Panc1 (cell line): ENCODE data around the gene SLC39A8. TPM values are rescaled to one million over a fixed set of nuclear protein-coding genes. Genes with fewer than 3 reads are reported as not detected.
"Not testable (repeated sequence)": the region's sequence is repeated elsewhere in the genome, so short reads cannot be mapped to it uniquely, and the experiment has no call there.

Source experiments
- ATAC-seq: fragments of 200-7000 bp; cut with Tn5 transposase; 2 replicates; pipeline ENCODE4 v1.9.1; 2020; ENCODE audit warnings: mild to moderate bottlenecking, moderate library complexity
- BruUV-seq: library from RNA; stranded (reverse); fragments of 400-500 nt; replicated peaks from 2 replicates; lab custom pipeline; 2021; lab: Mats Ljungman, UMichigan
- CTCF ChIA-PET: fragments of 300-600 bp; sonication (Branson Sonifier 250); formaldehyde crosslinking; loops from one replicate; lab custom pipeline; 2022; ENCODE audit warnings: antibody characterized with exemption; lab: Charles Lee
- POLR2A ChIA-PET: fragments of 300-600 bp; sonication (Branson Sonifier 250); formaldehyde crosslinking; loops from one replicate; lab custom pipeline; 2022; ENCODE audit warnings: antibody characterized with exemption; lab: Charles Lee
- DNase-seq: peaks from one replicate; pipeline ENCODE4 v3.0.0-alpha.2; 2010; ENCODE audit warnings: low read depth, low spot score
- H3K27ac ChIP-seq: 2 replicates; pipeline ENCODE4 v1.5.1; 2011; ENCODE audit warnings: mild to moderate bottlenecking, low read length, inconsistent platforms
- H3K27me3 ChIP-seq: fragments of 200-500 bp; sonication (Bioruptor generic); 2 replicates; pipeline ENCODE4 v1.6.0; 2014; ENCODE audit warnings: low read length, inconsistent platforms; ENCODE audit not compliant: control insufficient read depth, insufficient read depth
- H3K36me3 ChIP-seq: fragments of 200-500 bp; sonication (Bioruptor generic); 2 replicates; pipeline ENCODE4 v1.5.1; 2014; ENCODE audit warnings: inconsistent platforms, mild to moderate bottlenecking, low read length, moderate library complexity; ENCODE audit not compliant: control insufficient read depth, insufficient read depth
- H3K4me1 ChIP-seq: 2 replicates; pipeline ENCODE4 v1.5.1; 2011; ENCODE audit warnings: inconsistent platforms, mild to moderate bottlenecking, low read length, moderate library complexity; ENCODE audit not compliant: control insufficient read depth, insufficient read depth
- H3K4me3 ChIP-seq, 2 experiments: 2 replicates each; pipeline ENCODE4 v1.5.1; 2011 to 2012; ENCODE audit warnings: low read depth in 2 of 2, low read length in 2 of 2, mild to moderate bottlenecking in 2 of 2, inconsistent platforms in 1 of 2, moderate library complexity in 1 of 2
- H3K9me3 ChIP-seq: fragments of 200-500 bp; sonication (Bioruptor generic); 2 replicates; pipeline ENCODE4 v1.5.1; 2014; ENCODE audit warnings: low read depth, mild to moderate bottlenecking, inconsistent platforms, low read length, moderate library complexity; ENCODE audit not compliant: control insufficient read depth, insufficient read depth
- POLR2AphosphoS5 ChIP-seq: IDR thresholded peaks from 2 replicates; pipeline ENCODE4 v1.6.1; 2012; ENCODE audit warnings: mild to moderate bottlenecking, low read depth, low read length, moderate library complexity
- SIN3A ChIP-seq: IDR thresholded peaks from 2 replicates; pipeline ENCODE4 v1.6.1; 2012; ENCODE audit warnings: low read depth, mild to moderate bottlenecking, low read length, moderate library complexity, borderline replicate concordance; ENCODE audit not compliant: insufficient read depth
- TCF7L2 ChIP-seq: IDR thresholded peaks from 2 replicates; pipeline ENCODE4 v1.6.1; 2011; ENCODE audit warnings: mild to moderate bottlenecking, low read depth, low read length, inconsistent platforms
- in situ Hi-C: cut with HindIII; loops from 2 replicates; pipeline ENCODE4 v1.10.0; 2016; ENCODE audit warnings: low sequenced_read_pairs, low pct_unique_long_range_greater_than_20kb
- intact Hi-C: fragments of 100-400 bp; cut with micrococcal nuclease; formaldehyde crosslinking; loops from one replicate; pipeline ENCODE4 v1.10.0; 2022; ENCODE audit not compliant: unreplicated experiment
- total RNA-seq: library from RNA; stranded (reverse); gene quantifications from one replicate; pipeline ENCODE4 v1.2.1, GENCODE V29; 2021; ENCODE audit not compliant: unreplicated experiment
- TF ChIP-seq, protein P1 (sequence below): fragments of 450-650 bp; IDR thresholded peaks from 2 replicates; pipeline ENCODE4 v1.5.1; 2017; ENCODE audit warnings: mild to moderate bottlenecking
- TF ChIP-seq, protein P2 (sequence below), 2 experiments: IDR thresholded peaks; 2 replicates each; pipeline ENCODE4 v1.6.1; 2011 to 2012; ENCODE audit warnings: low read depth in 2 of 2, control low read depth in 1 of 2, low read length in 1 of 2, mild to moderate bottlenecking in 1 of 2, moderate library complexity in 1 of 2; ENCODE audit not compliant: insufficient read depth in 1 of 2

The SLC39A8 gene
- total RNA-seq, 1 experiment from 2014 or later, result 1.4 TPM

DNA sequence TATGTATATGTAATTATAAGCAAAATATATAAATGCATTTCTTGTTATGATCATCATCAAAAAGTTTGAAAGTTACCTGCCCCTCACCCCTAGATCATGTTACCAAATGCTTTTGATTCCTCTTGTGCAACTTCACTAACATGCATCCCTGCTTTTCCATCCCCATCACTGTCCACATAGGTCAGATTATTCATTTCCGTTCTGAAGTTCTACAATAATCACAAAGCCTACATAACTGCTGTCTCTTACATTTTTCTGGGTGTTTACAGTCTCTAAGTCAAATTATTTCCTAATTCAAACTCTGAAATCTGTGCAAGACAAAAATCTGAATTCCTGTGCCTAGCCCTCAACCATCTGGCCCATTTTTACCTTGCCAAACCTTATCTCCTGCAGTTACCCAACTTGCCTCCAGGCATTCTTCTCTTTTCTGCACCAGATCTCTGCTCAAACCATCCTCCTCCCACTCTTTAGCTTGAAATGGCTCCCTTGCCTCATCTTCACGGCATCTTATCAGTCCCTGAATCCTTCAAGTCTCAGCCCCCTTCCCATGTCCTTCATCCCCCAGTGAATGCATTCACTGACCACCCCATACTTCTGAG is 42.4 kb upstream of the SLC39A8 start:
- no peaks in the 10 kb centered on the region for H3K4me1 ChIP-seq
- no peak overlapping the region for H3K4me3 ChIP-seq
- TF ChIP-seq, protein P1, sequence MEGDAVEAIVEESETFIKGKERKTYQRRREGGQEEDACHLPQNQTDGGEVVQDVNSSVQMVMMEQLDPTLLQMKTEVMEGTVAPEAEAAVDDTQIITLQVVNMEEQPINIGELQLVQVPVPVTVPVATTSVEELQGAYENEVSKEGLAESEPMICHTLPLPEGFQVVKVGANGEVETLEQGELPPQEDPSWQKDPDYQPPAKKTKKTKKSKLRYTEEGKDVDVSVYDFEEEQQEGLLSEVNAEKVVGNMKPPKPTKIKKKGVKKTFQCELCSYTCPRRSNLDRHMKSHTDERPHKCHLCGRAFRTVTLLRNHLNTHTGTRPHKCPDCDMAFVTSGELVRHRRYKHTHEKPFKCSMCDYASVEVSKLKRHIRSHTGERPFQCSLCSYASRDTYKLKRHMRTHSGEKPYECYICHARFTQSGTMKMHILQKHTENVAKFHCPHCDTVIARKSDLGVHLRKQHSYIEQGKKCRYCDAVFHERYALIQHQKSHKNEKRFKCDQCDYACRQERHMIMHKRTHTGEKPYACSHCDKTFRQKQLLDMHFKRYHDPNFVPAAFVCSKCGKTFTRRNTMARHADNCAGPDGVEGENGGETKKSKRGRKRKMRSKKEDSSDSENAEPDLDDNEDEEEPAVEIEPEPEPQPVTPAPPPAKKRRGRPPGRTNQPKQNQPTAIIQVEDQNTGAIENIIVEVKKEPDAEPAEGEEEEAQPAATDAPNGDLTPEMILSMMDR, result no peak
- no peak for TF ChIP-seq SIN3A
- TF ChIP-seq TCF7L2, result no peak
- TF ChIP-seq POLR2AphosphoS5, result no peak
- TF ChIP-seq, protein P2, sequence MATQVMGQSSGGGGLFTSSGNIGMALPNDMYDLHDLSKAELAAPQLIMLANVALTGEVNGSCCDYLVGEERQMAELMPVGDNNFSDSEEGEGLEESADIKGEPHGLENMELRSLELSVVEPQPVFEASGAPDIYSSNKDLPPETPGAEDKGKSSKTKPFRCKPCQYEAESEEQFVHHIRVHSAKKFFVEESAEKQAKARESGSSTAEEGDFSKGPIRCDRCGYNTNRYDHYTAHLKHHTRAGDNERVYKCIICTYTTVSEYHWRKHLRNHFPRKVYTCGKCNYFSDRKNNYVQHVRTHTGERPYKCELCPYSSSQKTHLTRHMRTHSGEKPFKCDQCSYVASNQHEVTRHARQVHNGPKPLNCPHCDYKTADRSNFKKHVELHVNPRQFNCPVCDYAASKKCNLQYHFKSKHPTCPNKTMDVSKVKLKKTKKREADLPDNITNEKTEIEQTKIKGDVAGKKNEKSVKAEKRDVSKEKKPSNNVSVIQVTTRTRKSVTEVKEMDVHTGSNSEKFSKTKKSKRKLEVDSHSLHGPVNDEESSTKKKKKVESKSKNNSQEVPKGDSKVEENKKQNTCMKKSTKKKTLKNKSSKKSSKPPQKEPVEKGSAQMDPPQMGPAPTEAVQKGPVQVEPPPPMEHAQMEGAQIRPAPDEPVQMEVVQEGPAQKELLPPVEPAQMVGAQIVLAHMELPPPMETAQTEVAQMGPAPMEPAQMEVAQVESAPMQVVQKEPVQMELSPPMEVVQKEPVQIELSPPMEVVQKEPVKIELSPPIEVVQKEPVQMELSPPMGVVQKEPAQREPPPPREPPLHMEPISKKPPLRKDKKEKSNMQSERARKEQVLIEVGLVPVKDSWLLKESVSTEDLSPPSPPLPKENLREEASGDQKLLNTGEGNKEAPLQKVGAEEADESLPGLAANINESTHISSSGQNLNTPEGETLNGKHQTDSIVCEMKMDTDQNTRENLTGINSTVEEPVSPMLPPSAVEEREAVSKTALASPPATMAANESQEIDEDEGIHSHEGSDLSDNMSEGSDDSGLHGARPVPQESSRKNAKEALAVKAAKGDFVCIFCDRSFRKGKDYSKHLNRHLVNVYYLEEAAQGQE (IDR thresholded peaks at IDR 0.05; ENCODE audit: insufficient read depth in 1 of 2, low read depth in 2 of 2, low read length in 1 of 2), result no peak
- DNase-seq (no peak), ATAC-seq (no peak)
- no peaks in the 10 kb centered on the region for H3K9me3 ChIP-seq
- POLR2A ChIA-PET, result no interaction called here
- in situ Hi-C loops (no loop called here), intact Hi-C loops (no loop called here)
- no peaks in the 10 kb centered on the region for H3K27me3 ChIP-seq
- BruUV-seq, result no TSS peak
- no peaks in the 10 kb centered on the region for H3K36me3 ChIP-seq
- CTCF ChIA-PET, result no interaction called here
- no peak overlapping the region for H3K27ac ChIP-seq

DNA sequence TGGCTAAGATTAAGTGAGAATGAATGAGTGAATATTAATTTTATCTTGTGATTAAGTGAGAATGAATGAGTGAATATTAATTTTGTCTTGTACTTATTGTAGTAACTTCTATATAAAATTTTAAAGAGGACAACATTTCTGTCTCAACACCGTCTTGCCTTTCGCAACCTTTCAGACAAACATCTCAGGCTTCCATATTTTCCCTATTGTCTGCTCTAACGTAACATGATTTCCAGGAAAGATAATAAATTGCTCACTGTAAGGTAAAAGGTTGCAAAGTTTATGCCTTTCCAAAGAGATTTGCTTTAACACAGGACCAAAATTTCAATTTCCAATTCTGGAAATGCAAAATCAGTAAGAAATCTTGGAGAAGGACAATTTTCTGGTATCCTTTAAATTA is 41.7 kb upstream of the SLC39A8 start:
- TF ChIP-seq, protein P2 (IDR thresholded peaks at IDR 0.05; ENCODE audit: insufficient read depth in 1 of 2, low read depth in 2 of 2, low read length in 1 of 2), result no peak
- TF ChIP-seq, protein P1, result no peak
- TF ChIP-seq POLR2AphosphoS5 (no peak), SIN3A (no peak), TCF7L2 (no peak)
- no peak overlapping the region for H3K4me3 ChIP-seq
- no TSS peak for BruUV-seq
- no peaks in the 10 kb centered on the region for H3K4me1 ChIP-seq
- ATAC-seq, result no peak
- no peaks in the 10 kb centered on the region for H3K36me3 ChIP-seq
- no peak overlapping the region for H3K27ac ChIP-seq
- no peaks in the 10 kb centered on the region for H3K9me3 ChIP-seq
- ChIA-PET CTCF (no interaction called here), POLR2A (no interaction called here)
- in situ Hi-C loops (no loop called here), intact Hi-C loops (no loop called here)
- DNase-seq, result no peak
- no peaks in the 10 kb centered on the region for H3K27me3 ChIP-seq

DNA sequence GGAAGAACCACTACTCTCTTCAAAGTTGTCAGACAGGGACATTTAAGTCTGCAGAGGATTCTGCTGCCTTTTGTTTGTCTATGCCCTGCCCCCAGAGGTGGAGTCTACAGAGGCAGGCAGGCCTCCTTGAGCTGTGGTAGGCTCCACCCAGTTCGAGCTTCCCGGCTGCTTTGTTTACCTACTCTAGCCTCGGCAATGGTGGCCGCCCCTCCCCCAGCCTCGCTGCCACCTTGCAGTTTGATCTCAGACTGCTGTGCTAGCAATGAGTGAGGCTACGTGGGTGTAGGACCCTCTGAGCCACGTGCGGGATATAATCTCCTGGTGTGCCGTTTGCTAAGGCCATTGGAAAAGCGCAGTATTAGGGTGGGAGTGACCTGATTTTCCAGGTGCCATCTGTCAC is 35.0 kb upstream of the SLC39A8 start:
- in situ Hi-C loops, CTCF ChIA-PET, H3K9me3 ChIP-seq, POLR2A ChIA-PET, H3K27me3 ChIP-seq, H3K27ac ChIP-seq, intact Hi-C loops, BruUV-seq, ATAC-seq, DNase-seq, H3K4me1 ChIP-seq, H3K36me3 ChIP-seq, H3K4me3 ChIP-seq: not testable (repeated sequence)
